NCI-H510A treated with DMSO at 0.1 percent for 48 hours (cell line): ENCODE data around the gene DGKD.

Experiments
- DNase-seq: peaks from one replicate; lab custom pipeline; 2025; lab: John Stamatoyannopoulos, UW

Gene DGKD

DNA sequence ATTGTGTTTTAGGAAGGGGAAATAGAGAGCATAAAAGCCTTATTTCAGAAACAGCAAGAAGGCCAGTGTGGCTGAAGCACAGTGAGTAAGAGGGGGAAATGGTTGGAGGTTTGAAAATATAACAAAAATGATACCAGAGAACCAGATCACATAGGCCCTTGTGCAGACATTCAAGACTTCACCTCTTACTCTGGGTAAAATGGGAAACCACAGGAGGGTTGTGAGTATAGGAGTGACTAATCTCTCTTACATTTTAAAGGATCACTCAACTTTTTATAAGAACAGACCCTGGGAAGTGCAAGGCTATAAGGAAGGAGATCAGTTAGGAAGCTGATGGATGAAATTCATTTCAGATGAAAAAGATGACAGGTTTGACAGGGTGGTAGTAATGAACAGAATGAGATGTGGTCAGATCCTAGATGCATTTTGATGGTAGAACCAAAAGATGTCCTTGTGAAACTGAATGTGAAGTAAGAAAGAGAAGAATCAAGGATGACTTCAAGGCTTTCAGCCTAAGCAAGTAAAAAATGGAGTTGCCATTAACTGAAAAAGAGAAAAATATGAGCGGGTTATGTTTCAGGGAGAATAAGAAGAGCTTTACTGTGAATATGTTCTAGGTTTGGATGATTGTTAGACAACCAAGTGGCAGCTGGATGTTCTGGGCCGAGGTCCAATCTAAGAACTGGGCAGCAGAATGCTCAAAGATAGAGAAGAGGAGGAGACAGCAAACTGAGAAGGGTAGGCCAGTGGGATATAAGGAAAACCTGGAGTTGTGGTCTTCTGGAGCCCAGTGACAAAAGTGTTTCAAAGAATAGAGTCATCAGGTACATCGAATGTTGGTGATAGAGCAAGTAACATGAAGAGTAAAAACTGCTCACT, 147.1 kb downstream of the DGKD start:
- no peak for DNase-seq

DNA sequence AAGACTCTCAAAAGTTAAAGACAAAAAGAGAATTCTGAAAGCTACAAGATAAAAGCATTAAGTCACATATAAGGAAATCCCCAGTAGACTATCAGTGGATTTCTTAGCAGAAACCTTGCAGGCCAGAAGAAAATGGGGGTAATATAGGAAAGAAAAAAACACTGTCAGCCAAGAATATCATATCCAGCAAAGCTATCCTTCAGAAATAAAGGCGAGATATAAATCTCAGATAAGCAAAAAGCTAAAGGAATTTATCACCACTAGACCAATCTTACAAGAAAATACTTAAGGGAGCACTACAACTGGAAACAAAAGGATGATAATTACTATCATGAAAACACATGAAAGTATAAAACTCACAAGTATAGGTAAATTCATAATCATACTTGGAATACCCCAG, 149.2 kb downstream of the DGKD start:
- DNase-seq = no peak

DNA sequence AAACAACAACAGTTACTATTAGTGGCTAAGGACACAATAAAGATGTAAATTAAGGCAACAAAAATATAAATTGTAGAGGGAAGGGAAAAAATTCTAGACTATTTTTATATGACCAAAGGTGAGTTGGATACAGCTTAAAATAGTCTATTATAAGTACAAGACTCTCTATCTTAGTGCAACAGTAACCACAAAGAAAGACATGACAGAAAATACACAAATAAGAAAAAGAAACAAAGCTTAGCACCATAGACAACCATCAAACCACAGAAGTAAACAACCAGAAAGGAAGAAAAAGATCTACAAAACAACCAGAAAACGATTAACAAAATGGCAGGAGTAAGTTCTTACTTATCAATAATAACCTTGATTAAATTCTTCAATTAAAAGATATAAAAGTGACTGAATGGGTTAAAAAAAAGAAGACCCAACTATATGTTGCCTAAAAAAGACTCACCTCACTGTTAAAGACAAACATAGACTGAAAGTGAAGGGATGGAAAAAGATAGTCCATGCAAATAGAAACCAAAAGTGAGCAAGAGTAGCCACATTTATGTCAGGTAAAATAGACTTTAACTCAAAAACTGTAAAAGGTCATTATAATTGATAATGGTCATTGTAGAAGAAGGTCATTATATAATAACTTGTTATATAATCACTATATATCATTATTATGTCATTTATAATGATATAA, 149.8 kb downstream of the DGKD start:
- DNase-seq = no peak

DNA sequence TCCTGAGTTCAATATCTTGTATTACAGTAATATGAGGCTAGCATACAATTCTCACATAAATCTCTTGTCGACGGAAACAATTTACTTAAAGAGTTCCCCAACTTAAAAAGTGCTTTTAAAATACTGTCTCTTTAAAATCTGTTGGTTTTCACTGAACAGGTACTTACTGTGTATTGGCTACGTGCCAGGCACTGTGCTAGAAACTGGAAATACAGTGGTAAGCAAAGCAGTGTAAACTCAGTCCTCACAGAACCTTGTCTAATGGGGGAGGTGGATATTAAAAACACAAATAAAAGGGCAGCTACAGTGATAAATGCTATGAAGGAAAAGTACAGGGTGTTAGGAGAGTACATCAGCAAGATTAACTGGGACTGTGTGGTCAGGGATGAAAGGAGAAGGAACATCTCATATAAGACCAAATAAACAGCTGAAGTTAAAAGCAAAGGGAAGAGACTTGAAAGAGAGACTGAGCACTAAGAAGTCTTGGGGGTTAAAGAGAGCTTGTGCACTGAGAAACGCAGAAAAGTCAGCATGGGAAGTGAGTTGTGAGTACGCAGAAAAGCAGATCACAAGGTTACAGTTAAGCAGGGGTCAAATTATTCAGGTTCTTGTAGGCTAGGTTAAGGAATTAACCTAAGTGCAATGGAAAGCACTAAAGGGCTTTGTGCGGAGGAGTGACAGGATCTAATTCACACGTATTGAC, 159.8 kb downstream of the DGKD start:
- DNase-seq = peak; percentile 28

DNA sequence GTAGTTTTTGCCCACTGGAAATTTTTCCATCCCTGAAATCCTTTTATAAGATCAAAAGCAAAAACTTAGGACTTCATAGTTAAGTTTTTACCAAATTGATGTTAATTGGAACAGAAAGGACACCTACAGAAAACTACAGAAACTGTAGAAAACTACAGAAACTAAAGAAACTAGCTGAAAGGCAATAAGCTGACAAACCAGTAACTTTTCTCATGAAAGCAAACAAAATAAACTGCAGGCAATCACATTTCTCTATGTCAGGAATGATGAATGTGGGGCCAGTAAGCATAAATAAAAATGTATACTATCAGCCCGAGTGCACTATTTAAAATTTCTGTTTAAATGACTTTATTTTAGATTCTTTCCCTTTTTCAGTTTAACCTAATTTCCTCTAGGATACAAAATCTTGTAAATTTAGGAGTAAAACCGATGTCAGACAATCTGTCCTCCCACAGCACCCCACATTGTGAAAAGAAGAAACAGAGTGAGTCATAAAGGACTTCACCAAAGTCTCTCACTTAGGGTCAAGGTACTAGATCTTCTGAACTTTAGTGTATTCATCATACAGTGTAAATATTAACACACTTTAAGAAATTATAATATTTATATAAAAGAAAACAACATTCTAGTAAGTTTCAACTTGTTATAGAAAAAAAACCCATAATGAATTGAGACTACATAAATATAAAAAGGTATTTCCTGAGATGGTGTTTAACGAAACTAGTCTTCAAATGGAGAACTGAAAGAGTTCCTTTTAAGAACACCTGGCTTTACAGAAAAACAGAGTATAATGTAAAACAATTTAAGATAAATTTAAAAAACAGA, 165.7 kb downstream of the DGKD start:
- DNase-seq = no peak
